Mammary epithelial cell (primary cell): ENCODE results near the gene HYAL2.

Experiments
- CTCF ChIP-seq, 2 donors: IDR thresholded peaks in 1 of 2; conservative IDR thresholded peaks in 1 of 2; 2 replicates each; pipeline ENCODE4 v1.5.1; 2011 to 2012; ENCODE audit warnings: inconsistent platforms in 2 of 2, low read length in 2 of 2, mild to moderate bottlenecking in 2 of 2, control low read depth in 1 of 2, low read depth in 1 of 2; ENCODE audit not compliant: insufficient read depth in 1 of 2; ENCODE audit errors: extremely low read depth in 1 of 2
- EZH2 ChIP-seq: IDR thresholded peaks from 2 replicates; pipeline ENCODE4 v1.6.1; 2012; ENCODE audit warnings: low read length, inconsistent platforms, borderline replicate concordance

- no peak for TF ChIP-seq CTCF (conservative IDR thresholded peaks at IDR 0.05 in 1 of 2, IDR thresholded peaks at IDR 0.05 in 1 of 2; ENCODE audit: extremely low read depth in 1 of 2, insufficient read depth in 1 of 2, low read depth in 1 of 2, low read length in 2 of 2)
- no peak for TF ChIP-seq EZH2
These were observed 20.2 kb downstream of the HYAL2 start for GRCh38 chr3:50302095-50303012.
